SK-N-MC (cell line): ENCODE results near the gene RPL10.

Source experiments
- EZH2 ChIP-seq: fragments of 200-600 bp; sonication (generic); IDR thresholded peaks from one replicate; pipeline ENCODE4 v1.6.1; 2017; ENCODE audit warnings: antibody characterized with exemption
- FOXP2 ChIP-seq: optimal IDR thresholded peaks from 2 replicates; pipeline ENCODE3; 2011; ENCODE audit warnings: mild to moderate bottlenecking, moderate library complexity; ENCODE audit not compliant: insufficient read depth; ENCODE audit errors: extremely low read length, control extremely low read depth
- POLR2AphosphoS5 ChIP-seq: IDR thresholded peaks from 2 replicates; pipeline ENCODE4 v1.6.1; 2012; ENCODE audit warnings: mild to moderate bottlenecking, low read depth, low read length, borderline replicate concordance

- TF ChIP-seq EZH2 (no peak), POLR2AphosphoS5 (no peak), FOXP2 (no peak)
Measured at GRCh38 chrX:154432210-154432609, 34.0 kb downstream of the RPL10 start.
